Esophagus squamous epithelium (tissue), 5 donors: Measurements from ENCODE around the gene CHST11. TPM values are rescaled to one million over a fixed set of nuclear protein-coding genes. Genes with fewer than 3 reads are reported as not detected.

Source experiments
- DNase-seq: peaks from one replicate; lab custom pipeline; 2025; lab: John Stamatoyannopoulos, UW
- H3K27ac ChIP-seq, 4 donors: fragments of 200-600 bp; sonication (generic); one replicate each; pipeline ENCODE4 v1.5.1; 2016 to 2019; ENCODE audit warnings: mild to moderate bottlenecking in 1 of 4
- H3K27me3 ChIP-seq, 4 donors: fragments of 200-600 bp; sonication (generic); 1 replicate in 3 of 4; 2 replicates in 1 of 4; pipeline versions ENCODE4 v1.5.1 to v1.6.0; 2017 to 2021; ENCODE audit warnings: antibody characterized with exemption in 1 of 4
- H3K36me3 ChIP-seq, 3 donors: fragments of 200-600 bp; sonication (generic); one replicate each; pipeline ENCODE4 v1.5.1; 2016 to 2019
- H3K4me1 ChIP-seq, 3 donors: fragments of 200-600 bp; sonication (generic); one replicate each; pipeline ENCODE4 v1.5.1; 2017 to 2019
- H3K4me3 ChIP-seq, 4 donors: fragments of 200-600 bp; sonication (generic); 1 replicate in 3 of 4; 2 replicates in 1 of 4; pipeline ENCODE4 v1.5.1; 2016 to 2019; ENCODE audit warnings: mild to moderate bottlenecking in 2 of 4, moderate library complexity in 1 of 4
- H3K9me3 ChIP-seq, 3 donors: fragments of 200-600 bp; sonication (generic); one replicate each; pipeline ENCODE4 v1.5.1; 2016 to 2019
- POLR2A ChIP-seq, 4 donors: fragments of 450-650 bp; IDR thresholded peaks; one replicate each; pipeline ENCODE4 v1.6.1; 2017; ENCODE audit warnings: antibody characterized with exemption in 4 of 4, mild to moderate bottlenecking in 4 of 4, moderate library complexity in 3 of 4
- WGBS, 2 donors: methylation state at CpG; one replicate each; pipeline ENCODE4 v1.1.5; 2018; 5-methylcytosine and 5-hydroxymethylcytosine counted together
- intact Hi-C: fragments of 100-400 bp; cut with DNase I; formaldehyde crosslinking; loops from one replicate; pipeline ENCODE4 v1.15.0; 2022
- total RNA-seq, 4 donors: library from RNA; depleted of rRNA; stranded (reverse); fragments of >200 nt; gene quantifications; one replicate each; pipeline ENCODE4 v1.1.0, GENCODE V29; 2016
- TF ChIP-seq, protein P1 (sequence below), 6 experiments: fragments of 450-650 bp in 4 of 6; fragments of 200-600 bp in 2 of 6; sonication (generic) in 2 of 6; IDR thresholded peaks; one replicate each; pipeline ENCODE4 v1.5.1; 2016 to 2019; ENCODE audit warnings: antibody characterized with exemption in 6 of 6, mild to moderate bottlenecking in 4 of 6, moderate library complexity in 4 of 6
- donor health status: DM: yes; HTN: yes; CAD: no.

The CHST11 gene
- total RNA-seq, 4 donors from 2014 or later = 6.3 to 12.6 (median 10.3) TPM

DNA sequence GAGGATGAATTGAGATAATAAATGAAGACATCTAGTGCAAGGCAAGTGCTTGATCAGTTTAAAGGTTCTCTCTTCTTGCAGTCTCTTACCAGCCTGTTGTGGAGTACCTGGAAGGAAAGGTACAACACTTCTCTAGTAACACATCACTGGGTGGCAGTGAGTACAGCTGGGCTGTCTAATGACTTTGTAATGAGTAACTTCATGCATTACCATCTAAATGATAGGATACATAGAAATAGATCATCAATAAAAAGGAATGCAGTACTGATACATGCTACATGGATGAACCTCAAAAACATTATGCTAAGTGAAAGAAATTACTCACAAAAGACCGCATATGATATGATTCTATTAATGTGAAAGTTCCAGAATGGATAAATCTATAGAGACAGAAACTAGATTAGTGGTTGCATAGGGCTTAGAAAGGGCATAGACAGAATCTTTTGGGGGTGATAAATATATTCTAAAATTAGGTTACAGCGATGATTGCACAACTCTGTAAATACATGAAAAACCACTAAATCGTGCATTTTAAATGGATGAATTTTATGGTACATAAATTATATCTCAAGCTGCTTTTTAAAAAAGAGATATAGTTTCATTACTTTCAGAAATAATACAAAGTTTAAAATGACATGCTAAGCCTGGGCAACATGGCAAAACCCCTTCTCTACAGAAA is 224.4 kb downstream of the CHST11 start:
- no peak for DNase-seq
- peaks cover 0 to 36% (median 4%) of the 10 kb centered on the region in 3 donors for H3K4me1 ChIP-seq
- no peak for TF ChIP-seq POLR2A (IDR thresholded peaks at IDR 0.05)
- TF ChIP-seq, protein P1, sequence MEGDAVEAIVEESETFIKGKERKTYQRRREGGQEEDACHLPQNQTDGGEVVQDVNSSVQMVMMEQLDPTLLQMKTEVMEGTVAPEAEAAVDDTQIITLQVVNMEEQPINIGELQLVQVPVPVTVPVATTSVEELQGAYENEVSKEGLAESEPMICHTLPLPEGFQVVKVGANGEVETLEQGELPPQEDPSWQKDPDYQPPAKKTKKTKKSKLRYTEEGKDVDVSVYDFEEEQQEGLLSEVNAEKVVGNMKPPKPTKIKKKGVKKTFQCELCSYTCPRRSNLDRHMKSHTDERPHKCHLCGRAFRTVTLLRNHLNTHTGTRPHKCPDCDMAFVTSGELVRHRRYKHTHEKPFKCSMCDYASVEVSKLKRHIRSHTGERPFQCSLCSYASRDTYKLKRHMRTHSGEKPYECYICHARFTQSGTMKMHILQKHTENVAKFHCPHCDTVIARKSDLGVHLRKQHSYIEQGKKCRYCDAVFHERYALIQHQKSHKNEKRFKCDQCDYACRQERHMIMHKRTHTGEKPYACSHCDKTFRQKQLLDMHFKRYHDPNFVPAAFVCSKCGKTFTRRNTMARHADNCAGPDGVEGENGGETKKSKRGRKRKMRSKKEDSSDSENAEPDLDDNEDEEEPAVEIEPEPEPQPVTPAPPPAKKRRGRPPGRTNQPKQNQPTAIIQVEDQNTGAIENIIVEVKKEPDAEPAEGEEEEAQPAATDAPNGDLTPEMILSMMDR (IDR thresholded peaks at IDR 0.05) = no peak
- no peak overlapping the region for H3K4me3 ChIP-seq
- no peaks in the 10 kb centered on the region for H3K9me3 ChIP-seq
- H3K27ac ChIP-seq = no peak overlapping the region
- no peaks in the 10 kb centered on the region for H3K27me3 ChIP-seq
- no peaks in the 10 kb centered on the region for H3K36me3 ChIP-seq
- intact Hi-C loops = no loop called here
- 43 to 47% methylated on average over 3 of the region's 3 CpGs for WGBS, 2 donors

DNA sequence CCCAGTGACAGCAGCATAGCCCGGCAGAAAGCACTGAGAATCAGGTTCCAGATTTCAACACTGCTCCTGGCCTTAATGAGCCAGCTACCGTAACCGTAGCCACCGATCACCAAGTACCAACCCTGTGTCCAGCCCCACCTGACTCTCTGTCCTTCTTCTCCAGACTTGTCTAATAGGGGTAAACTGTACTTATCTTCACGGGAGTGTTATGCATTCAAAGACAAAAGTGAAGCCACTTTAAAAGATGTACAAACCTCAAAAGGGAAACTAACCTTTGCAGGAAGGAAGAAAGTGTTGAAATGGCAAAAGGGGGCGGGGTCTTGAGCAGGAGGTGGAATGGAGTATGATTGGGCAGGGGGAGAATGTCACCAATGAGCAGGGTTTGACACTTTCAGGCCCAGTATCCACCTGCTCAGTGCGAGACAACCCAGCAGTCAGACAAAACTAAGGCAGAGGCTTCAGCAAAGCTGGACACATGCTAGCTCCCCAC is 226.1 kb downstream of the CHST11 start:
- intact Hi-C loops = no loop called here
- no peak overlapping the region for H3K4me3 ChIP-seq
- WGBS, 2 donors = 73 to 84% methylated on average over 7 of the region's 7 CpGs
- H3K36me3 ChIP-seq = no peaks in the 10 kb centered on the region
- TF ChIP-seq, protein P1 (IDR thresholded peaks at IDR 0.05) = no peak
- no peak for TF ChIP-seq POLR2A (IDR thresholded peaks at IDR 0.05)
- no peak for DNase-seq
- peak overlapping the region in 1 of 4 donors; percentile 5 for H3K27ac ChIP-seq
- H3K27me3 ChIP-seq = no peaks in the 10 kb centered on the region
- H3K4me1 ChIP-seq = peaks cover 0 to 28% (median 4%) of the 10 kb centered on the region in 3 donors
- no peaks in the 10 kb centered on the region for H3K9me3 ChIP-seq

DNA sequence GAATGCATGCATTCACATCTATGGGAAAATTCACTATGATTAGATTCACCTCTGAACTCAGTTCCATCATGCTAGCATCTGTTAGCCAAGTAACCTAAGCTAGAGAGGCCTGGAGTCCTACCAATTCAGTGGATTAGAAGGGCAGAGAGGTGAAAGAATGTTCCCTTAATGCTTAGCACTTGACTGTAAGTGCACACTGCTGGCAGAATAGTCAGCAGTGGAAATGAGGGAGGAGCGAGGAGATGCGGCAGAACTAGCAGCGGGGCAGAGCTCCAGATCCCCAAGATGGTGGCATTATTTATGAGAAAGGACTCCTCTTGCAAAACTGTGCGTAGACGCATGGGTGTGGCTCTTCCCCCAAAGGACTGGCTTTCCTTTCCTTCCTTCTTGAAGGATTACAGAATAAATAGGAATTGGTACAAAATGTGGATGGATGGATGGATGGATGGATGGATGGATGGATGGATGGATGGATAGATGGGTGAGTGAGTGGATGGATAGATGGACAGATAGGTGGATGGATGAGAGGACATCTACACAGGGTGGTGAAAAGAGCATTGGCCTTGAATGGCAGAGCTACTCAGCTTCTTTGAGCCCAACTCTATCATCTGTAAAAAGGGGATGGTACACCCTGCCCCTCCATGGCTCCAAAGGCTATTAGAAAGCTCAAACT is 227.2 kb downstream of the CHST11 start:
- DNase-seq = no peak
- Histone ChIP-seq H3K27me3 (no peaks in the 10 kb centered on the region), H3K4me1 (peaks cover 0 to 22% (median 4%) of the 10 kb centered on the region in 3 donors), H3K36me3 (no peaks in the 10 kb centered on the region), H3K4me3 (no peak overlapping the region), H3K9me3 (no peaks in the 10 kb centered on the region), H3K27ac (no peak overlapping the region)
- WGBS, 2 donors = 60 to 72% methylated on average over 5 of the region's 5 CpGs
- intact Hi-C loops = no loop called here
- no peak for TF ChIP-seq POLR2A (IDR thresholded peaks at IDR 0.05)
- TF ChIP-seq, protein P1 (IDR thresholded peaks at IDR 0.05) = no peak

DNA sequence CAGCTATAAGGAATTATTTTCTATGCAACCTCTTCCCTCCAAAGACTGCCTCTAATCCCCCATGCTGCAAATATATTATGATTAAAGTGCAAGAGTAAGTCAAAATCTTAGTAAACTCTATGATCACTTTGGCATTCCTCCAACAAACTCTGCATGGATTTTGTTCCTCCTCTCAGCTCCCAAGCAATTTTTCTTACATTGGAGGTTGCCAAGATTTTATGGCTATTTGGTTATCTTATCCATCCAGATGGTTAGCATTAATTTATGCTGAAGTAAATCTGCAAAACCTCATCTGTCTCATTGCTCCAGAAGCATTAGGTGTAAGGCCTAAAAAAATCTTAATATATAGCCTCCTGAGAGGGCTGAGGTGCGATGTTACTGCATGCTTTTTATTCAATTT is 228.1 kb downstream of the CHST11 start:
- WGBS, 2 donors = 90 to 93% methylated on average over 1 of the region's 1 CpG
- H3K27ac ChIP-seq = no peak overlapping the region

More for the DNA sequence above, 228.1 kb downstream of the CHST11 start:
- DNase-seq = no peak
- peaks cover 0 to 22% (median 4%) of the 10 kb centered on the region in 3 donors for H3K4me1 ChIP-seq
- H3K9me3 ChIP-seq = no peaks in the 10 kb centered on the region
- no peaks in the 10 kb centered on the region for H3K27me3 ChIP-seq
- TF ChIP-seq, protein P1 (IDR thresholded peaks at IDR 0.05) = no peak
- TF ChIP-seq POLR2A (IDR thresholded peaks at IDR 0.05) = no peak
- intact Hi-C loops = no loop called here
- H3K36me3 ChIP-seq = no peaks in the 10 kb centered on the region
- H3K4me3 ChIP-seq = no peak overlapping the region
